ENCODE data around the gene SPRYD7. TPM values are rescaled to one million over a fixed set of nuclear protein-coding genes. Genes with fewer than 3 reads are reported as not detected.

Gene SPRYD7
- total RNA-seq, 2 donors from 2014 or later, result 8.0 to 14.1 TPM

GRCh38 chr13:49874430-49874829, 61.7 kb downstream of the SPRYD7 start:
- Histone ChIP-seq H3K4me3 (no peak overlapping the region), H3K9me3 (no peaks in the 10 kb centered on the region), H3K9ac (ENCODE audit: low read depth in 2 of 2, low read length in 2 of 2) (no peak overlapping the region), H3K36me3 (no peaks in the 10 kb centered on the region), H3K27ac (no peak overlapping the region), H3K4me1 (no peaks in the 10 kb centered on the region), H3K27me3 (no peaks in the 10 kb centered on the region)
- no peak for DNase-seq
- intact Hi-C loops (cut with DNase I), result no loop called here
- TF ChIP-seq CTCF (IDR thresholded peaks at IDR 0.05), result no peak

- TF ChIP-seq CTCF (IDR thresholded peaks at IDR 0.05), result no peak
- no peaks in the 10 kb centered on the region for H3K36me3 ChIP-seq
- H3K27ac ChIP-seq, result no peak overlapping the region
- H3K9ac ChIP-seq (ENCODE audit: low read depth in 2 of 2, low read length in 2 of 2), result no peak overlapping the region
- DNase-seq, result no peak
- H3K4me1 ChIP-seq, result no peaks in the 10 kb centered on the region
- no peak overlapping the region for H3K4me3 ChIP-seq
- no peaks in the 10 kb centered on the region for H3K27me3 ChIP-seq
- no peaks in the 10 kb centered on the region for H3K9me3 ChIP-seq
- intact Hi-C loops (cut with DNase I), result no loop called here
Observed at GRCh38 chr13:49869519-49869918, 66.6 kb downstream of the SPRYD7 start.

GRCh38 chr13:49867834-49868233, 68.3 kb downstream of the SPRYD7 start:
- no peaks in the 10 kb centered on the region for H3K4me1 ChIP-seq
- intact Hi-C loops (cut with DNase I), result no loop called here
- DNase-seq, result no peak
- no peak overlapping the region for H3K27ac ChIP-seq
- no peaks in the 10 kb centered on the region for H3K36me3 ChIP-seq
- H3K9me3 ChIP-seq, result no peaks in the 10 kb centered on the region
- TF ChIP-seq CTCF (IDR thresholded peaks at IDR 0.05), result no peak
- H3K4me3 ChIP-seq, result no peak overlapping the region
- no peak overlapping the region for H3K9ac ChIP-seq (ENCODE audit: low read depth in 2 of 2, low read length in 2 of 2)
- H3K27me3 ChIP-seq, result no peaks in the 10 kb centered on the region

GRCh38 chr13:49865218-49865617, 70.9 kb downstream of the SPRYD7 start:
- Histone ChIP-seq H3K27me3 (no peaks in the 10 kb centered on the region), H3K27ac (no peak overlapping the region), H3K9me3 (no peaks in the 10 kb centered on the region), H3K4me3 (no peak overlapping the region), H3K4me1 (no peaks in the 10 kb centered on the region), H3K9ac (ENCODE audit: low read depth in 2 of 2, low read length in 2 of 2) (no peak overlapping the region), H3K36me3 (no peaks in the 10 kb centered on the region)
- no peak for TF ChIP-seq CTCF (IDR thresholded peaks at IDR 0.05)
- no peak for DNase-seq
- intact Hi-C loops (cut with DNase I), result no loop called here

- no peaks in the 10 kb centered on the region for H3K9me3 ChIP-seq
Observed at GRCh38 chr13:49864509-49864908, 71.6 kb downstream of the SPRYD7 start.

More at GRCh38 chr13:49864509-49864908, 71.6 kb downstream of the SPRYD7 start:
- Histone ChIP-seq H3K36me3 (no peaks in the 10 kb centered on the region), H3K4me1 (no peaks in the 10 kb centered on the region), H3K27ac (no peak overlapping the region), H3K27me3 (no peaks in the 10 kb centered on the region), H3K4me3 (no peak overlapping the region), H3K9ac (ENCODE audit: low read depth in 2 of 2, low read length in 2 of 2) (no peak overlapping the region)
- intact Hi-C loops (cut with DNase I), result no loop called here
- no peak for TF ChIP-seq CTCF (IDR thresholded peaks at IDR 0.05)
- DNase-seq, result no peak

Other genes starting within 250 kb of the SPRYD7 start
- gene EBPL, start 244.9 kb downstream of the SPRYD7 start, total RNA-seq, result 10 to 100 TPM; 50.0 to 77.6 TPM
- 10 to 100 TPM; 28.9 to 31.3 TPM for gene KPNA3, start 143.7 kb downstream of the SPRYD7 start, total RNA-seq
- 10 to 100 TPM; 21.7 to 35.0 TPM for gene TRIM13, start 60.7 kb upstream of the SPRYD7 start, total RNA-seq
- gene KCNRG, start 79.1 kb upstream of the SPRYD7 start, total RNA-seq, result under 1 TPM; 0.30 to 0.40 TPM

Data from colonic mucosa (tissue), 4 donors.